Aorta (tissue), 5 donors: ENCODE data around the gene EXO1. TPM values are rescaled to one million over a fixed set of nuclear protein-coding genes. Genes with fewer than 3 reads are reported as not detected.
A peak's percentile ranks its signal among the peaks of the same experiment; 100 is the strongest.

ENCODE experiments used
- ATAC-seq: fragments of 200-7000 bp; cut with Tn5 transposase; one replicate; pipeline ENCODE4 v1.9.1; 2022; ENCODE audit warnings: moderate library complexity; ENCODE audit not compliant: low FRiP score
- DNase-seq, 2 donors: peaks; one replicate each; pipeline ENCODE4 v3.0.0-alpha.2; 2020
- H3K27ac ChIP-seq, 2 donors: one replicate each; pipeline ENCODE4 v1.5.1; 2013; ENCODE audit warnings: low read length in 2 of 2, mild to moderate bottlenecking in 2 of 2, moderate library complexity in 2 of 2, control low read depth in 1 of 2, inconsistent platforms in 1 of 2, low read depth in 1 of 2
- H3K27me3 ChIP-seq, 2 donors: one replicate each; pipeline ENCODE4 v1.6.1; 2013; ENCODE audit warnings: control low read depth in 1 of 2, low read length in 1 of 2, mild to moderate bottlenecking in 1 of 2, moderate library complexity in 1 of 2; ENCODE audit not compliant: insufficient read depth in 2 of 2, control insufficient read depth in 1 of 2
- H3K36me3 ChIP-seq, 2 donors: one replicate each; pipeline ENCODE4 v1.6.1; 2013; ENCODE audit warnings: control low read depth in 1 of 2, low read length in 1 of 2, mild to moderate bottlenecking in 1 of 2; ENCODE audit not compliant: insufficient read depth in 2 of 2, control insufficient read depth in 1 of 2
- H3K4me1 ChIP-seq, 2 donors: one replicate each; pipeline ENCODE4 v1.6.1; 2013; ENCODE audit warnings: low read length in 2 of 2, control low read depth in 1 of 2, mild to moderate bottlenecking in 1 of 2, moderate library complexity in 1 of 2; ENCODE audit not compliant: insufficient read depth in 2 of 2, control insufficient read depth in 1 of 2
- H3K4me3 ChIP-seq, 2 donors: one replicate each; pipeline ENCODE4 v1.5.1; 2013; ENCODE audit warnings: low read length in 2 of 2, control low read depth in 1 of 2, mild to moderate bottlenecking in 1 of 2
- H3K9me3 ChIP-seq: one replicate; pipeline ENCODE4 v1.6.1; 2013; ENCODE audit warnings: mild to moderate bottlenecking, low read length; ENCODE audit not compliant: control insufficient read depth
- WGBS, 2 donors: extraction: QIAGEN DNeasy Blood & Tissue Kit; methylation state at CpG; one replicate each; pipeline ENCODE4 v1.1.7; 2013; 5-methylcytosine and 5-hydroxymethylcytosine counted together
- intact Hi-C, 2 donors: fragments of 100-400 bp; cut with DNase I; formaldehyde crosslinking; loops; one replicate each; pipeline versions ENCODE4 v1.14.2 to v1.15.0; 2022
- polyA plus RNA-seq, 2 donors: library from polyadenylated mRNA; stranded (reverse); fragments of 200-250 nt; gene quantifications; one replicate each; pipeline ENCODE4 v1.2.3, GENCODE V29; 2013
- total RNA-seq, 2 donors: library from RNA; stranded (reverse); fragmentation: NEBNext Ultra II Directional; extraction: Animal tissue kit (Norgen Biotek cat#: 25700); gene quantifications; one replicate each; pipeline ENCODE4 v1.2.1, GENCODE V29; 2021
- donor health status: healthy with polysubstance abuse.
- donor health status: Bipolar disorder and iron deficiency.
- donor health status: DM: no; HTN: no; CAD: no.
- donor health status: DM: no; HTN: no; CAD: no.
- donor health status: DM: yes; HTN: yes; CAD: no.

Gene EXO1
- total and polyA plus RNA-seq, 4 donors = 0.38 to 1.5 (median 0.89) TPM

DNA sequence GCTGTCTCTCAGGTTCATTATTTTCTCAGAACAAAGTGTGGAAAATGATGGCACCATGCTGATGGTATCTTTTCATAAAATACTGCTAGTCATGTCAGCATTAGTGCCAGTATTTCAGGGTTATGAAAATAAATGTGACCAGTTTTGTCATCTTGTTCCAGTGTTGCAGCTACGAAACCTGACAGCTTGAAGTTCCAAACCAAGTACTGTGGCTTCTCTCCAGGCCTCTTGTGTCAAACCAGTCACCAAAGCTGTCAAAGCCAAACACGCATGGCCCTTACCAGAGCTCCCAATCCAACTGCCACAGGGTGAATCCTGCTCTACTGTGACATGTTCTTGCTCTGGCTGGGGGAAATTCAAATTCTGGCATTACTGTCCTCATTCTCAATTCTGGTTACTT lies 20.7 kb upstream of the EXO1 start:
- Histone ChIP-seq H3K4me3 (no peak overlapping the region), H3K27ac (peak overlapping the region in 1 of 2 donors; percentile 54), H3K4me1 (peaks cover 0 to 1% of the 10 kb centered on the region in 2 donors), H3K36me3 (no peaks in the 10 kb centered on the region), H3K9me3 (no peaks in the 10 kb centered on the region), H3K27me3 (no peaks in the 10 kb centered on the region)
- intact Hi-C loops = loop anchor here in 1 of 2 donors (5.0 kb wide), 1 partner anchor 80 kb away; no protein-coding TSS in a partner anchor
- no peak for DNase-seq
- WGBS, 2 donors = 11 to 16% methylated on average over 2 of the region's 2 CpGs
- ATAC-seq = no peak

DNA sequence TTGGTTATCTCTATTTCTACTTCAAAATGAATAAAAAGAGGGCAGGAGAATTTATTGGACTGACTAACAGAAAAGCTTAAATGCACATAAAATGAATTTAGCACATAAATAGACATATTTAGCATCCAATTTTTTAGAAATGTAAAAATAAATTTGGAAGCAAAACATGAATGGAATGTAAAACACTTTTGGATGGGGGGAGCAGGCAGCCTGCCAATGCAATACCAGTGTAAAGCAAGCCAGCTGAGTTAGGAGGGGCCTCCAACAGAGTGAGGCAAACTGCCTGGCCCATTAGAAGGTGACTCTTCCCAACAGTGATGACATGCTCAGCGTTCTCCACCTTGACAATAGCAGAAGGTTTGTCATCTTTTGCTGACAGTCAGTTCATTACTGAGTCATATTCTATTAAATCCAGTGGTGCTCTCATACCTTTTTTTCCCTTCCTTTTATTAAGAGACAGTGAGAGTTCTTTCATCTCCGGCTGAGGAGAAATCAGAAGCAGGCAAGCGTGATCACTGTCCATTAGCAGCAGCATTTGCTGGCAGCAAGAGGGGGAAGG lies 19.5 kb upstream of the EXO1 start:
- intact Hi-C loops = loop anchor here in 1 of 2 donors (5.0 kb wide), 1 partner anchor 81 kb away; no protein-coding TSS in a partner anchor
- Histone ChIP-seq H3K4me3 (no peak overlapping the region), H3K27ac (peak overlapping the region in 1 of 2 donors; percentile 33), H3K4me1 (peaks cover 0 to 1% of the 10 kb centered on the region in 2 donors), H3K9me3 (no peaks in the 10 kb centered on the region), H3K27me3 (no peaks in the 10 kb centered on the region), H3K36me3 (no peaks in the 10 kb centered on the region)
- WGBS, 2 donors = 37 to 42% methylated on average over 3 of the region's 3 CpGs
- ATAC-seq (no peak), DNase-seq (no peak)

DNA sequence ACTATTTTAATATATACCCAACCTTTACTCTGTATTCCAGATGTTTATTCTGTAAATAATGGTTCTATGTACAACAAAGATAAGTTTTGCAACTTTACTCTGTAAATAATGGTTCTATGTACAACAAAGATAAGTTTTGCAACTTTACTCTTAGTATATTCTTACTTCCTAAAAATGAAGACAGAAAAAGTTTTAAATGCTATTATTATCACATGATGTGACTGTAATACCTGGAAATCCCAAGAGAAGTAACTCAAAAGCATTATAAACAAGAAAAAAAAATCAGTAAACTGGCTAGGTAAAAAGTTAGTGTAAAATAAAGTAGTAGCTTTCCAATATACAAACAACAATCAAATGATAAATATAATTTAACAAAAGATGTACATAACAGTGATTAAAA lies 18.5 kb upstream of the EXO1 start:
- ATAC-seq (no peak), DNase-seq (no peak)
- Histone ChIP-seq H3K27me3 (no peaks in the 10 kb centered on the region), H3K4me1 (peaks cover 0 to 1% of the 10 kb centered on the region in 2 donors), H3K36me3 (no peaks in the 10 kb centered on the region), H3K4me3 (no peak overlapping the region), H3K9me3 (no peaks in the 10 kb centered on the region), H3K27ac (no peak overlapping the region)
- intact Hi-C loops = loop anchor here in 1 of 2 donors (5.0 kb wide), 1 partner anchor 82 kb away; no protein-coding TSS in a partner anchor

GRCh38 chr1:241834733-241835377 lies 13.1 kb upstream of the EXO1 start:
- intact Hi-C loops = loop anchor here (2.0 to 10.0 kb wide), 3 partner anchors 223 to 300 kb away; partner anchors contain the start of gene KMO (in 1 of the 2)
- no peaks in the 10 kb centered on the region for H3K27me3 ChIP-seq
- no peaks in the 10 kb centered on the region for H3K4me1 ChIP-seq
- no peaks in the 10 kb centered on the region for H3K36me3 ChIP-seq
- no peaks in the 10 kb centered on the region for H3K9me3 ChIP-seq
- H3K27ac ChIP-seq = no peak overlapping the region
- no peak for DNase-seq
- 2 to 3% methylated on average over 1 of the region's 1 CpG for WGBS, 2 donors
- ATAC-seq = no peak
- H3K4me3 ChIP-seq = no peak overlapping the region

GRCh38 chr1:241836941-241837340 lies 11.1 kb upstream of the EXO1 start:
- ATAC-seq = no peak
- no peaks in the 10 kb centered on the region for H3K27me3 ChIP-seq

GRCh38 chr1:241837416-241837815 lies 10.6 kb upstream of the EXO1 start:
- Histone ChIP-seq H3K9me3 (no peaks in the 10 kb centered on the region), H3K4me3 (no peak overlapping the region), H3K27ac (no peak overlapping the region), H3K36me3 (no peaks in the 10 kb centered on the region), H3K27me3 (no peaks in the 10 kb centered on the region), H3K4me1 (no peaks in the 10 kb centered on the region)
- 75 to 81% methylated on average over 5 of the region's 5 CpGs for WGBS, 2 donors
- intact Hi-C loops = loop anchor here in 1 of 2 donors (10.0 kb wide), 1 partner anchor 303 kb away; the partner anchor contains the start of gene KMO
- DNase-seq (no peak), ATAC-seq (no peak)

More at GRCh38 chr1:241836941-241837340, 11.1 kb upstream of the EXO1 start:
- no peaks in the 10 kb centered on the region for H3K9me3 ChIP-seq
- intact Hi-C loops = loop anchor here in 1 of 2 donors (10.0 kb wide), 1 partner anchor 302 kb away; the partner anchor contains the start of gene KMO
- WGBS, 2 donors = 63 to 95% methylated on average over 2 of the region's 2 CpGs
- H3K4me3 ChIP-seq = no peak overlapping the region
- H3K4me1 ChIP-seq = no peaks in the 10 kb centered on the region
- DNase-seq = no peak
- no peaks in the 10 kb centered on the region for H3K36me3 ChIP-seq
- H3K27ac ChIP-seq = no peak overlapping the region

DNA sequence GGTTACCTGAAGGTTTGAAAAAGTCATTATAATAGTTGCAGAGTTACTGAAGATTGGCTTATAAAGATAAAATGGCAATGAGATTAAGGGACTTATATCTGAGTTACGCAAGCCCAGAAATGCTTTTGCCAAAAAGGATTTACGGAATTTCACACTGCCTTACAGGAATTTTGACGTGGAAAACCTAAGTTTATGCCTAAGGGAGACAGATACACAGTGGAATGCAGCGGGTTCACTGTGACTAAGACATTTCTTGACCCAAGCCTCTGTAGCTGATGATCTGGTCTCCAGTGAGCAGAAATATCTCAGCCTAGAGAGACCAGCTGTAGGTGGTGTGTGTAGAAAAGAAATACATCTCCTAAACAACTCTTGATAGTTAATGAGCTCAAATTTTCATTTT lies 10.1 kb upstream of the EXO1 start:
- DNase-seq = no peak
- Histone ChIP-seq H3K27ac (no peak overlapping the region), H3K4me1 (no peaks in the 10 kb centered on the region), H3K27me3 (no peaks in the 10 kb centered on the region), H3K9me3 (no peaks in the 10 kb centered on the region), H3K4me3 (no peak overlapping the region), H3K36me3 (no peaks in the 10 kb centered on the region)
- intact Hi-C loops = loop anchor here in 1 of 2 donors (10.0 kb wide), 1 partner anchor 303 kb away; the partner anchor contains the start of gene KMO
- 57 to 73% methylated on average over 4 of the region's 4 CpGs for WGBS, 2 donors
- no peak for ATAC-seq

DNA sequence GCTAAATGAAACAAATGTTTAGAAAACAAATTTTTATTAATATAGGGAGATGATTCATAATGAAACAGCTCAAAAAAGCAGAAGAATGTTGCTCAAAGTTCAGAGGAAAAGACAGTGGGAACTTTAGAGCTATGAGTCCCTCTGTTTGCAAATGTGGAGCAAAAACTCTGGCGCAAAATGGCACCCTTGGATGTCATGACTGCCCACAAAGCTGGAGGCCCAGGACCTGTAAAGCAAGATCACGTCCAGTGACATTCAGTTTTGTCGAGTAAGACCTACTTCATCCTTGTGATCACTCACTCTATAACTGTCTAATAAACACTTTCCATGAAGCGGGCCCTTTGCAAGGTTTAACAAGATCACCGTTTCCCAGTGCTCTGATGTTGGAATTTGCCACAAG lies 9.1 kb upstream of the EXO1 start:
- intact Hi-C loops = loop anchor here in 1 of 2 donors (10.0 kb wide), 1 partner anchor 304 kb away; the partner anchor contains the start of gene KMO
- Histone ChIP-seq H3K4me3 (no peak overlapping the region), H3K9me3 (no peaks in the 10 kb centered on the region), H3K27me3 (no peaks in the 10 kb centered on the region), H3K36me3 (no peaks in the 10 kb centered on the region), H3K27ac (no peak overlapping the region), H3K4me1 (no peaks in the 10 kb centered on the region)
- no peak for DNase-seq
- WGBS, 2 donors = 96 to 98% methylated on average over 5 of the region's 5 CpGs
- no peak for ATAC-seq
